Small intestine (tissue), 7 donors: ENCODE measurements around the gene SYCE1L. TPM values are rescaled to one million over a fixed set of nuclear protein-coding genes. Genes with fewer than 3 reads are reported as not detected.
"Not testable (repeated sequence)": the region's sequence is repeated elsewhere in the genome, so short reads cannot be mapped to it uniquely, and the experiment has no call there.

ENCODE experiments used
- DNase-seq, 2 donors: peaks; one replicate each; pipeline versions ENCODE4 v3.0.0 to v3.0.0-alpha.2; 2013
- FAIRE-seq: peaks from 2 replicates; lab custom pipeline; 2012; peaks lifted over from hg19 to GRCh38; lab: Jason Lieb, UNC
- H3K27ac ChIP-seq, 3 donors: one replicate each; pipeline ENCODE4 v1.5.1; 2013; ENCODE audit warnings: low read length in 2 of 3, mild to moderate bottlenecking in 2 of 3, control low read depth in 1 of 3, inconsistent platforms in 1 of 3, low read depth in 1 of 3, moderate library complexity in 1 of 3
- H3K27me3 ChIP-seq, 3 donors: one replicate each; pipeline ENCODE4 v1.6.1; 2013; ENCODE audit warnings: low read length in 3 of 3, inconsistent platforms in 1 of 3; ENCODE audit not compliant: control insufficient read depth in 3 of 3, insufficient read depth in 3 of 3
- H3K36me3 ChIP-seq, 3 donors: one replicate each; pipeline ENCODE4 v1.6.1; 2013; ENCODE audit warnings: low read length in 3 of 3, inconsistent platforms in 1 of 3, low read depth in 1 of 3, mild to moderate bottlenecking in 1 of 3, moderate library complexity in 1 of 3; ENCODE audit not compliant: control insufficient read depth in 3 of 3, insufficient read depth in 2 of 3
- H3K4me1 ChIP-seq, 3 donors: one replicate each; pipeline ENCODE4 v1.6.1; 2013; ENCODE audit warnings: low read length in 2 of 3, inconsistent platforms in 1 of 3, low read depth in 1 of 3, mild to moderate bottlenecking in 1 of 3, moderate library complexity in 1 of 3; ENCODE audit not compliant: control insufficient read depth in 3 of 3, insufficient read depth in 2 of 3
- H3K4me3 ChIP-seq, 3 donors: one replicate each; pipeline ENCODE4 v1.5.1; 2013; ENCODE audit warnings: low read length in 3 of 3, control low read depth in 1 of 3, inconsistent platforms in 1 of 3, low read depth in 1 of 3, mild to moderate bottlenecking in 1 of 3, moderate library complexity in 1 of 3
- H3K9me3 ChIP-seq, 2 donors: one replicate each; pipeline ENCODE4 v1.6.1; 2013; ENCODE audit warnings: low read depth in 1 of 2, low read length in 1 of 2; ENCODE audit not compliant: control insufficient read depth in 2 of 2, insufficient read depth in 1 of 2
- WGBS, 3 donors: extraction: QIAGEN DNeasy Blood & Tissue Kit; methylation state at CpG; one replicate each; pipeline ENCODE4 v1.1.7; 2013; 5-methylcytosine and 5-hydroxymethylcytosine counted together
- polyA plus RNA-seq, 4 donors: library from polyadenylated mRNA; stranded (reverse) in 3 of 4; unstranded in 1 of 4; fragments of 200-250 nt in 3 of 4; fragments of 120-200 nt in 1 of 4; gene quantifications; one replicate each; pipeline versions ENCODE4 v1.2.1 to v1.2.3, GENCODE V29; 2013
- donor health status: healthy with polysubstance abuse.
- donor health status: control.
- donor health status: control.
- donor health status: Bipolar disorder and iron deficiency.
- donor health status: healthy.

The SYCE1L gene
- polyA plus RNA-seq, 4 donors, result 4.1 to 6.0 (median 5.3) TPM

DNA sequence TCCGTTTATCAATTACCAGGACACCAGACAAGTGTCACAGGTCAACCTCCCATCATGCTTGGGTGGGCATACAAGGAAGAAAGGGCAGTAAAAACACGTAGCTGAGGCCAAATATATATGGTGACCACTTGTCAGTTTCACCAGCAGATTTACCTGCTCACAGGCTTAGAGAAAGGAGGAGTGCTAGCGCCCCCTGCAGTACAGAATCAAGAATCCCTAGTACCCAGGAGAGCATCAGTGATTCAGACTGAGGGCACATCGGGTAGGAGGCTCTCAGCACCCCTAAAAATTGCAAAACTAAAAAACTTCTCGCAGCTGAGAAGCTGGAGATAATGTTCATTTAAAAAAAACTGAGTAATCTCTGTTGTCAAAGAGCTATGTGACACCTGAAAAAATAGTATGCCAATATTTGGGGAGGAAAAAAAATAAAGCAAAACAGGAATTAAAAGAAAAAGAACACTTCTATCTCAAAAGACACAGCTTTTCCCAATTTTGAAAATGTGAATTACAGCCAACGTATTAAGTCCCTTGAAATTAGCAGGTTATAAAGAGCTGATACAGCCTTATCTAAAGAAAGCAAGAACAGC, 29.5 kb upstream of the SYCE1L start:
- DNase-seq, result peak; percentile 32 to 52
- no peaks in the 10 kb centered on the region for H3K9me3 ChIP-seq
- WGBS, 3 donors, result 10 to 19% (median 11%) methylated on average over 6 of the region's 6 CpGs

DNA sequence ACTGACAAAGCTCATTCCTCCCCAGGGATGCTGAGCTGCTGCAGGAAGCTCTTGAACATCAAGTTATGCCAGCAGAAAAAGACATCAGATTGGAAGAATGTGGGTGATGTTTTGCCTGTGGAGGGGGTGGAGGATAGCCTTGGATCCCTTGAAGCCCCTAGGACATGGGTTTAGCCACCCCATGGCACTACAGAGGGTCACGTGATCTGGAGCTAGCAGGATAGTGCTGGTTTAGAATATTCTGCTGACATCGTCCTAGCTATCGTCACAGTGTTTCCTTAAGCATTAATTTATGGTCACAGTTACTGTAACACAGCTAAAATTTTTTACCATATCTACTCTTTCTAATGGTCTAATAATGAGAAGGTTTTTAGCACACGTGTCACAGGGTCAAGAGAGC, 28.4 kb upstream of the SYCE1L start:
- FAIRE-seq (no peak), DNase-seq (no peak)
- Histone ChIP-seq H3K4me3 (no peak overlapping the region), H3K4me1 (no peaks in the 10 kb centered on the region), H3K27ac (no peak overlapping the region), H3K9me3 (no peaks in the 10 kb centered on the region), H3K27me3 (peaks cover 0 to 2% (median 0%) of the 10 kb centered on the region in 3 donors), H3K36me3 (no peaks in the 10 kb centered on the region)
- WGBS, 3 donors, result 66 to 70% (median 67%) methylated on average over 4 of the region's 4 CpGs

More for the DNA sequence above, 29.5 kb upstream of the SYCE1L start:
- FAIRE-seq, result no peak
- H3K4me1 ChIP-seq, result no peaks in the 10 kb centered on the region
- peaks cover 0 to 2% (median 0%) of the 10 kb centered on the region in 3 donors for H3K27me3 ChIP-seq
- H3K36me3 ChIP-seq, result no peaks in the 10 kb centered on the region
- no peak overlapping the region for H3K27ac ChIP-seq
- H3K4me3 ChIP-seq, result no peak overlapping the region

DNA sequence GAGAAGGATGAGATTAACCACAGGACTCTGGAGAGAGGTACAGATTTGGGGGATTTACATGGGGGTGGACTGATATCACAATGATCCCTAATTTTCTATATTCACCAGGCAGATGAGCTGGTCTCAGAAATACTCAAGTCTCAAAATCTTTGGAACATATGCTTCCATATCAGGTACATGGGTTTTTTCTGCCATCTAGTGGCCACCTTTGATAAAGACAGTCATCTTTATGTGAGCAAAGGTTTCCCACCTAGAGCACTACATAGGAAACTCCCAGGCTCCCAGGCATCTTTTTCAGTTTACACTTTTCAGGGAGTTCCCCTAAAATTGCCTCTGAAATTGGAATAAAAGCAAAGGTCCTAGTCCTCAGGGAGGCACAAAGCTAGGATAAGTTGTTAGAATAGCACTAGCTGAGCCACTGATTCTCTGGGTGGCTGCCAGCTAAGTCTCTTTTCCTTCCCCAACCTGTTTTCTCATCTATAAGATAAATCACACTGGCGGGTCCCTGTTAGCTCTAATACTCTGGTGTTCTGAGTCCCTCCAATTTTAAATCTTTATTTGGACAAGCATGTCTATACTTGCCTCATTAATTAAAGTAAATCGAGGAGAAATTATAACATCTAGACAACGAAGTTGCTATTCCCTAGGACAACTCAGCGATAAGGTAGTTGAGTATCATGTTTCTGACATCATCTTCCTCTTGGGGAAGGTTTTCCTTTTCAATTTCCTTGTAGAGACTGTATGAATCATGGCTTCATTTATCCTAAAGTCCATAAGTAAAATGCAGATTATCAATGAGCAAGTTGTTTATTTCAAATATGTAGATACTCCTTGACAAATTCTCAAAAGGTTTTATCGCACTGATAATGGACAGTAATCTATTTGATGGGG, 27.2 kb upstream of the SYCE1L start:
- H3K9me3 ChIP-seq, result no peaks in the 10 kb centered on the region
- FAIRE-seq, result no peak
- DNase-seq, result peak; percentile 54 to 67
- no peaks in the 10 kb centered on the region for H3K4me1 ChIP-seq
- peaks cover 0 to 2% (median 0%) of the 10 kb centered on the region in 3 donors for H3K27me3 ChIP-seq
- 57 to 72% (median 68%) methylated on average over 5 of the region's 5 CpGs for WGBS, 3 donors
- H3K36me3 ChIP-seq, result no peaks in the 10 kb centered on the region
- H3K4me3 ChIP-seq, result no peak overlapping the region
- no peak overlapping the region for H3K27ac ChIP-seq

DNA sequence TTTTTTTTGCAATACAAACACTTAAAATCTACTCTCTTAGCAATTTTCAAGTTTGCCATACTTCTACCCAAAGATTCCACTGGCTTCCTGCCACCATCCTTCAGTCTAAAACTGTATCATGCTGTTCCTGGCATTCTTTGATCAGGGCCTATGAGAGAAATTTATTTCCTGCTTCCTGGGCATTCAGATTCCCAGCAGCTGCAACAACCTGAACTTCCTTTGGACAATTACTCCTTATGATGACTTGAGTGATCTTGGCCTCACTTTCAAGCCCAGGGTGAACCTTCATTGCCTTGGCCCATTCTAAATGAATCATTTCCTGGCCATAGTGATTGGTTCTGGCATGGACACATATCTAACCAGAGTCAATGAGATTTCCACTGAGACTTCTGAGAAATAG, 26.3 kb upstream of the SYCE1L start:
- DNase-seq (no peak), FAIRE-seq (no peak)
- Histone ChIP-seq H3K9me3 (no peaks in the 10 kb centered on the region), H3K27me3 (peaks cover 0 to 2% (median 0%) of the 10 kb centered on the region in 3 donors), H3K4me3 (no peak overlapping the region), H3K36me3 (no peaks in the 10 kb centered on the region), H3K4me1 (no peaks in the 10 kb centered on the region), H3K27ac (no peak overlapping the region)

DNA sequence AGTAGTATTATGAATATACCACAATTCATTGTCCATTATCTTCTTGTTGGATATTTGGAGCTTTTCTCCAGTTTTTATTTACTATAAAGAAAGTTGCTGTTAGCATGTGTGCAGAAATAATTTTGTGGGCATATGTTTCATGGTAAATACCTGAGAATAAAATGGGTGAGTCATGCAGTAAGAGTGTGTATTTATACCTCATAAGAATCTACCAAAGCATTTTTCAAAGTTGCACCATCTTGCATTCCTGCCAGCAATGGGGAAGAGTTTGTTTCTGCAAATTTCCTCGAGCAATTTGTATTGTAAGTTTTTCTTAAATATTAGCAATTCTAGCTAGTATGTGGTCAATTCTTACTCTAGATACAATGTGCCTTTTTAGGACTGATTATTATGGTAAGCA, 16.1 kb upstream of the SYCE1L start:
- Histone ChIP-seq H3K4me1 (no peaks in the 10 kb centered on the region), H3K27ac (no peak overlapping the region), H3K36me3 (no peaks in the 10 kb centered on the region), H3K4me3 (no peak overlapping the region), H3K9me3 (no peaks in the 10 kb centered on the region), H3K27me3 (no peaks in the 10 kb centered on the region)
- 71 to 90% (median 72%) methylated on average over 1 of the region's 1 CpG for WGBS, 3 donors
- FAIRE-seq, result no peak
- no peak for DNase-seq

DNA sequence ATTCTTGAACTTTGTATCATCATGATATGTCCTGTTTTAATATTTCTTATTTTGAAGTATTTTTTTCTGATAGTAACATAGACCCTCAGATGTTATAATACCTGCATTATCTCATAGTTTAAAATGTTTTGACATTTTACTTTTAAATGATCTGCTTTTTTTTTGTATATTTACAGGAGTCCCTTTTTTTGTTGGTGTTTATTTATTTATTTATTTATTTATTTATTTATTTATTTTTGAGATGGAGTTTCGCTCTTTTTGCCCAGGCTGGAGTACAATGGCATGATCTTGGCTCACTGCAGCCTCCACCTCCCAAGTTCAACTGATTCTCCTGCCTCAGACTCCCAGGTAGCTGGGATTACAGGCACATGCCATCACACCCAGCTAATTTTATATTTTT, 12.9 kb upstream of the SYCE1L start:
- not testable (repeated sequence) for H3K27me3 ChIP-seq, H3K27ac ChIP-seq, H3K4me1 ChIP-seq, H3K9me3 ChIP-seq, DNase-seq, H3K36me3 ChIP-seq, H3K4me3 ChIP-seq
- peak; percentile 33 for FAIRE-seq
- 89 to 100% (median 96%) methylated on average over 1 of the region's 1 CpG for WGBS, 3 donors

DNA sequence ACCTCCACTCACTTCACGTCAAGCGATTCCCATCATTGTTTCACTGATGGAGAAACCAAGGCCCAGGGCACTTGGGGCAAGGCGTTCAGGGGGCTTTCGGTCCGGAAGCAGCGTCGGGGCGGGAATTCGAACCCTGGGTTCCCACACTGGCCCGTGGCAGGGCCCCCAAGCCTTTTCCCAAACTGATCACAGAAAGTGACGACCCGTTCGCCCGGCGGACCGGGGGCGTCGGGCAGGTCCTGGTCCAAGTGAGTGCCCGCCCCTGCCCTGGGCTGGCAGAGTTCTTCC, 9.1 kb upstream of the SYCE1L start:
- Histone ChIP-seq H3K27ac (peak overlapping the region; percentile 88 to 99 (median 97)), H3K4me1 (peaks cover 3 to 6% (median 4%) of the 10 kb centered on the region in 3 donors), H3K36me3 (peaks cover 0 to 20% (median 16%) of the 10 kb centered on the region in 3 donors), H3K27me3 (no peaks in the 10 kb centered on the region), H3K4me3 (peak overlapping the region; percentile 83 to 94 (median 93)), H3K9me3 (no peaks in the 10 kb centered on the region)
- DNase-seq, result no peak
- FAIRE-seq, result no peak
- WGBS, 3 donors, result 0 to 1% (median 0%) methylated on average over 19 of the region's 19 CpGs

DNA sequence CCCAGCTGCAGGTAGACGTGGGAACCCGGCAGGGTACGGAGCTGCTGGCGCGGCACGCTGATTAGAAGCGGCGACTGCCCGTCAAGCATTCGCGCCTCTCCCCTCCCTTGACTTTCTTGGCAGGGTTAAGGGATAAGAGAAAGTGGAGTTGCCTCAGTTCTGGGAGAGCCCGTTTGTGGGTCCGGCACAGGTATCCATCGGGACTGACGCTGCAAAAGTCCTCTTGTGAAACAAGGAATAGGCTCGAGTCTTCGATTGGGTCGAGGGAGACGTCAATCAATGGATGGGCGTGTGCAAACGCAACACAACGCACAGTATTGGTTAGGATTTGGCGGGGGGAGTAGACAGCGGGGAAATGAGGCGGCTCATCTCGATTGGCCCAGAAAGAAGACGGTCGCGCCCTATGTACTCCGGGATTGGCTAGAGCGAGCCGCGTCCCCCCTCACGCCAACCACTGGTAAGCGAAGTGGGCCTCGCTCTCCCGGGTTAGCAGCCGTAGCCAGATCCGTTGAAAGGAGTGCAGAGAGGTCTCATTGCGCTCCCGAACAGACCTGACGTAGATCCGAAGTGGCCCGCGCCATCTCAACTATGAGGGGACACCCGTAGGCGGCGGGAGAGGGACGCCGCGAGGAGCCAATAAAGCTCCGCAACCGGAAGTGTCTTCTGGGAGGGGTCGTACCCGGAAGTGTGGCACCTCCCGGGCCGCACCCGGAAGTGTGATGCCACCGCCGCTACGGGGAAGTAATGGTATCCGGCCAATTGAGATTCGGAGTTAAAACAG, 8.5 kb upstream of the SYCE1L start, which contains the start of gene MON1B:
TSS of gene MON1B (plus strand) at position 713 of the 781 bp plus-strand sequence. CDS start 296 bp downstream, outside the sequence.
- Histone ChIP-seq H3K36me3 (peaks cover 3 to 26% (median 21%) of the 10 kb centered on the region in 3 donors), H3K4me3 (peak within 1 kb of the TSS; percentile 83 to 94 (median 93)), H3K27ac (peak within 1 kb of the TSS; percentile 88 to 99 (median 97)), H3K9me3 (no peaks in the 10 kb centered on the region), H3K27me3 (no peaks in the 10 kb centered on the region), H3K4me1 (peaks cover 3 to 6% (median 4%) of the 10 kb centered on the region in 3 donors)
- peak; percentile 80 for FAIRE-seq
- DNase-seq, result peak; percentile 99 to 100
- 0% methylated on average over 63 of the region's 63 CpGs for WGBS, 3 donors
